GM12874 (cell line): ENCODE data around the gene OTUD1.

Experiments used
- CTCF ChIP-seq: IDR thresholded peaks from 2 replicates; pipeline ENCODE4 v1.5.1; 2011; ENCODE audit warnings: low read depth, mild to moderate bottlenecking, control low read depth, low read length, moderate library complexity; ENCODE audit not compliant: insufficient read depth

OTUD1 gene

GRCh38 chr10:23403278-23403677, 35.6 kb upstream of the OTUD1 start:
- TF ChIP-seq CTCF: no peak

DNA sequence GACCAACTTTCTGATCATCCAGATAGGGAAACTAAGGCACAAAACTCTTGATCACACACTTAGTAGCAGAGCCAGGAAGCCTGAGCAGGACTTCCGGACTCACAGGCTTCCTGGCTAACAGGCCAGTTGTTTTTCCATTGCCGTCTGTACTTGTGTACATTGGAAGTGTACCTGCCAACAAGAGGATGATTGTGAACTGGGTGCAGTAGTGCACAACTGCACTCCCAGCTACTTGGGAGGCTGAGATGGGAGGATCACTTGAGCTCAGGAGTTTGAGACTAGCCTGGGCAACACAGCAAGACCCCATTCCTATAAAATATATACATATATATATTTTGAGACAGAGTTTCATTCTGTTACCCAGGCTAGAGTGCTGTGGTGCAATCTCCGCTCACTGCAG, 35.2 kb upstream of the OTUD1 start:
- TF ChIP-seq CTCF: no peak

- TF ChIP-seq CTCF: no peak
These were observed 34.4 kb upstream of the OTUD1 start for GRCh38 chr10:23404461-23404980.

DNA sequence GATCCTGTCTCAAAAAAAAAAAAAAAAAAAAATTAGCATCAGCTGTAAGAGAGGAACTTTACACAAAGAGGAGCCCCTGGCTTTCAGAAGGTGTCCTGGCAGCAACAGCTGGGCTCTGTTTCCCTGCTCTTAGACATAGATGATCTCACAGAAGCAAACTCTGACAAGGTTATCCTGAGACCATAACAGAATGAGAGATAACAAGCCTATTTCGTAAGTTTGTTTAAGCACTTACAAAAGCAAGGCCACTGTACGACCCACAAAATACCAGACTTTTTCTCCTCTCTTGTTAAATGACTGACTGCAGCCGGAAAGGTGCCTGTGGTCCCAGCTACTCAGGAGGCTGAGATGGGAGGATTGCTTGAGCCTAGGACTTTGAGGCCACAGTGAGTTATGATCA, 33.3 kb upstream of the OTUD1 start:
- TF ChIP-seq CTCF: no peak

- no peak for TF ChIP-seq CTCF
These were observed 32.5 kb upstream of the OTUD1 start for GRCh38 chr10:23406409-23406808.

DNA sequence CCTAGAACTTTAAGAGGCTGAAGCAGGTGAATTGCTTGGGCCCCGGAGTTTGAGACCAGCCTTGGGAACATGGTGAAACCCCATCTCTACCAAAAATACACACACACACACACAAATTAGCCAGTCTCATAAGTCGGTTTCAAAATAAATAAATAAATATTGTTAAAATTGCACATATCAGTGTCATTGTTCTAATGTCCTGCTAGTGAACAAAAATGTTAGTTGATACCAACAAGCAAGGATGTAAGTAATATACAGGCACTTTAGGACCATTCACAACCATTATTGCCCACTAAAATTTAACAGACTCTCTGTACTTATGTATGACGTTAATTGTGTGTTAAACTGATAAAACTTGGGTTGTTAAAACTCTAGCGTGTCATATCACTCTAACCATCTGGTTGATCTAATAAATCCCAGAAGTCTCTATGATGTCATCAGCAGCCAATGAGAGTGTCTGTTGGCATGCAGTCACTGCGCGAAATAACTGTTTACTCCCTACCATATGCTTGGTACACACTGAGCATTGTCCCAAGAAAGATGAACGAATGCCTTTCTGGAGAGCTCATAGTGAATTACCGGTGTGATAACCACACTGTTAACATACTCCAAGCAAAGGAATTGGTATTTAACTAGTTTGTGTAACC, 30.4 kb upstream of the OTUD1 start:
- TF ChIP-seq CTCF: no peak

DNA sequence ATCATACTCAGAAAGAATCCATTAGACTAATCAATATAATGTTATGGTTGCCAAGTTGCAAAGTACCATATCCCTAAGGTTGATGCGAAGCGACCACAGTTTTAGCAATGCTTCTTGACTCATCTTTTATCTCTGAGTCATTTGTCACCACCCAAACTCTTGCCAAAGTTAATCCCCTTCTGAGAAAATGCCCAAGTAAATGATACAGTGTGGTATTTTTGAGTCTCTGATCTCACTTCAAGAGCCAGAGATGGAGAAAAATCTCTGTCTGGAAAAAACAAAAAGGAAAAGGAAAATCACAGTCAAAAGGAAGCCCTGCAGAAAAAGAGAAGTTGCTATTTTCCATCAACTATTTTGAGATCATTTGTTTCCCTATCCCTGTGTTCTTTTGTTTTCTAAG, 26.7 kb upstream of the OTUD1 start:
- no peak for TF ChIP-seq CTCF

DNA sequence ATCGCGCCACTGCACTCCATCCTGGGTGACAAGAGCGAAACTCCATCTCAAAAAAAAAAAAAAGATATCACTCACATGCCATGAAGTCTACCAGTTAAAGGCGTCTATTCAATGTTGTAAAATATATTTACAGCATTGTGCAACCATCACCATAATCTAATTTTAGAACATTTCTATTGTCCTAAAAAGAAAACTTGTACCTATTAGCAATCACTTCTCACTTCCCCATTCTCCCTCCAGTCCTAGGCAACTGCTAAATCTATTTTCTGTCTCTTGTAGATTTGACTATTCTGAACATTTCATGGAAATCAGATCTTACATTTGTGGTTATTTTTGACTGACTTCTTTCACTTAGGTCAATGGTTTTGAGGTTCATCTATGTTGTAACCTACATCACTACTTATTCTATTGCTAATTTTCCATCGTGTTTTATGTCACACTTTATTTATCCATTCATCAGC, 25.2 kb upstream of the OTUD1 start:
- no peak for TF ChIP-seq CTCF
